Measurements from ENCODE around the gene CCDC40. TPM values are rescaled to one million over a fixed set of nuclear protein-coding genes. Genes with fewer than 3 reads are reported as not detected.

The CCDC40 gene
- total and polyA plus RNA-seq, 2 of the 13 experiments (the other 11 are each of a cell fraction or from before 2014, with no cell fraction given): 4.1 to 5.5 TPM

DNA sequence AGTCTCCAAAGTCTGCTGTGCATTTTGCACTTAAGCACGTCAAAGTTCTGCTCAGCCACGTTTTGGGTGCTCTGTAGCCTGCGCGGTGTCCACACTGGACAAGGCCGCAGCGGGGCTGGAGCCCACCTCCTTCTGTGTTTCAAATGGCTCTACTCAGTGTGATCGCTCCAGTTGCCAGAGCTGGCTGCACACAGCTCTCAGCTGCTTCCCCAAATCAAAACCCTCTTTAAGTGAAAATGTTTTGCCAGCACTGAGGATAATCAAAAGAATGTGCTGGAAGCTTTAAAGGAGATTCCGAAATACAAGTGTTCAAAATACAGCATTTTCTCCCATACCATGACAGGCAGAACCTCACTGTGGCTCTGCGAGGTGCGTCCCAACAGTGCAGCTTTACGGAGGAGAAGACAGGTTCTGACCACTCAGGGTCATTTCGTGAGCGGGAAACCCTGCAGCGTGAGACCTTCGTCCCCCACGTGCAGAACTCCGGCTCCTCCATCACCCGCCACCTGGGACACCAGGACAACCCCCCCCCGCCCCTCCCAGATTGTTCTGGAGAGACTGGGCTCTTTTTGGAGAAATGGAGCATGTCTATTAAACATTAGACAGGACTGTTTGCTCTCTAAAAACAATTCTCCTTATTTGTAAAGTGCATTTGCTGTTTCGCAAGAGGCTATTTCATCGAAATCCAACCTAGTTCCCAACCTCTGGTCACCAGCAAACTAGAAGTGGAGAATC is 17.4 kb upstream of the CCDC40 start (continued):
- TF ChIP-seq GFI1 (CRISPR knock-in tag; IDR thresholded peaks at IDR 0.05; ENCODE audit: borderline replicate concordance): peak; percentile 58; the same call in 1 of the 2 replicates
- no peak for TF ChIP-seq CREB1 (IDR thresholded peaks at IDR 0.05)
- TF ChIP-seq CREB1 (CRISPR knock-in tag; IDR thresholded peaks at IDR 0.05): no peak
- no peak for TF ChIP-seq GTF3A (CRISPR knock-in tag; conservative IDR thresholded peaks at IDR 0.05)
- no peak for TF ChIP-seq ZBTB7A (CRISPR knock-in tag; IDR thresholded peaks at IDR 0.05)
- no peak for TF ChIP-seq PRDM4 (CRISPR knock-in tag; IDR thresholded peaks at IDR 0.05; ENCODE audit: borderline replicate concordance)
- TF ChIP-seq ARID5B (CRISPR knock-in tag; IDR thresholded peaks at IDR 0.05): peak; percentile 56; the same call in 1 of the 2 replicates
- no peak for TF ChIP-seq ZFP90 (CRISPR knock-in tag; IDR thresholded peaks at IDR 0.05; ENCODE audit: borderline replicate concordance)
- TF ChIP-seq ARHGAP35 (CRISPR knock-in tag; IDR thresholded peaks at IDR 0.05; ENCODE audit: borderline replicate concordance): no peak
- peak; percentile 87 for TF ChIP-seq HOXA3 (CRISPR knock-in tag; IDR thresholded peaks at IDR 0.05)
- no peak for TF ChIP-seq ZBTB44 (CRISPR knock-in tag; IDR thresholded peaks at IDR 0.05)
- no peak for TF ChIP-seq ZNF484 (CRISPR knock-in tag; IDR thresholded peaks at IDR 0.05; ENCODE audit: borderline replicate concordance, low read depth)
- 0 out of 2 replicates have a peak, but pooled peaks have one; percentile 37 for TF ChIP-seq ZNF839 (CRISPR knock-in tag; IDR thresholded peaks at IDR 0.05; ENCODE audit: borderline replicate concordance)
- no peak for TF ChIP-seq ZNF670 (CRISPR knock-in tag; IDR thresholded peaks at IDR 0.05; ENCODE audit: borderline replicate concordance)
- TF ChIP-seq ARNTL (CRISPR knock-in tag; IDR thresholded peaks at IDR 0.05): peak; percentile 77
- no peak; the same call in 1 of the 2 replicates for TF ChIP-seq IRF9 (CRISPR knock-in tag; IDR thresholded peaks at IDR 0.05; ENCODE audit: borderline replicate concordance)
- TF ChIP-seq MXI1 (IDR thresholded peaks at IDR 0.05; ENCODE audit: borderline replicate concordance, low read depth, low read length): no peak
- 0 out of 2 replicates have a peak, but pooled peaks have one; percentile 67 for TF ChIP-seq SNAI1 (CRISPR knock-in tag; IDR thresholded peaks at IDR 0.05; ENCODE audit: borderline replicate concordance)
